BE2C (cell line): Measurements from ENCODE around the gene RIN3.

Source experiments
- DNase-seq: peaks from one replicate; pipeline ENCODE4 v3.0.0-alpha.2; 2020
- H3K27me3 ChIP-seq: fragments of 250-450 bp; sonication (Bioruptor Pico); 2 replicates; pipeline ENCODE4 v1.5.1; 2020; ENCODE audit warnings: mild to moderate bottlenecking
- H3K36me3 ChIP-seq: fragments of 250-450 bp; sonication (Bioruptor Pico); 2 replicates; pipeline ENCODE4 v1.5.1; 2020; ENCODE audit warnings: mild to moderate bottlenecking
- H3K4me1 ChIP-seq: fragments of 250-450 bp; sonication (Bioruptor Pico); 2 replicates; pipeline ENCODE4 v1.5.1; 2020
- H3K4me3 ChIP-seq: 2 replicates; pipeline ENCODE4 v1.5.1; 2011; ENCODE audit warnings: low read depth, low read length
- H3K9me3 ChIP-seq: fragments of 250-450 bp; sonication (Bioruptor Pico); 2 replicates; pipeline ENCODE4 v1.5.1; 2020
- CTCF ChIP-seq: IDR thresholded peaks from 2 replicates; pipeline ENCODE4 v1.5.1; 2012; ENCODE audit warnings: mild to moderate bottlenecking, low read depth, low read length

The RIN3 gene

GRCh38 chr14:92609955-92610354 lies 96.4 kb downstream of the RIN3 start:
- TF ChIP-seq CTCF = no peak
- no peaks in the 10 kb centered on the region for H3K9me3 ChIP-seq
- DNase-seq = no peak
- H3K4me1 ChIP-seq = no peaks in the 10 kb centered on the region
- H3K27me3 ChIP-seq = no peaks in the 10 kb centered on the region
- no peak overlapping the region for H3K4me3 ChIP-seq
- no peaks in the 10 kb centered on the region for H3K36me3 ChIP-seq

GRCh38 chr14:92610849-92611271 lies 97.3 kb downstream of the RIN3 start:
- Histone ChIP-seq H3K4me3 (no peak overlapping the region), H3K27me3 (no peaks in the 10 kb centered on the region), H3K36me3 (no peaks in the 10 kb centered on the region), H3K9me3 (no peaks in the 10 kb centered on the region), H3K4me1 (no peaks in the 10 kb centered on the region)
- DNase-seq = no peak
- no peak for TF ChIP-seq CTCF

GRCh38 chr14:92613008-92613658 lies 99.6 kb downstream of the RIN3 start:
- peak; percentile 57 for DNase-seq
- Histone ChIP-seq H3K4me1 (no peaks in the 10 kb centered on the region), H3K27me3 (no peaks in the 10 kb centered on the region), H3K36me3 (no peaks in the 10 kb centered on the region), H3K4me3 (no peak overlapping the region), H3K9me3 (no peaks in the 10 kb centered on the region)
- TF ChIP-seq CTCF = peak; percentile 82

- H3K36me3 ChIP-seq = no peaks in the 10 kb centered on the region
- no peak for DNase-seq
- no peaks in the 10 kb centered on the region for H3K4me1 ChIP-seq
- H3K27me3 ChIP-seq = no peaks in the 10 kb centered on the region
- TF ChIP-seq CTCF = no peak
- H3K9me3 ChIP-seq = no peaks in the 10 kb centered on the region
- H3K4me3 ChIP-seq = no peak overlapping the region
These were observed 100.2 kb downstream of the RIN3 start for GRCh38 chr14:92613681-92614260.

GRCh38 chr14:92615451-92615850 lies 101.9 kb downstream of the RIN3 start:
- Histone ChIP-seq H3K4me1 (no peaks in the 10 kb centered on the region), H3K9me3 (no peaks in the 10 kb centered on the region), H3K4me3 (no peak overlapping the region), H3K27me3 (no peaks in the 10 kb centered on the region; the same call in 1 of the 2 replicates), H3K36me3 (no peaks in the 10 kb centered on the region)
- DNase-seq = no peak
- no peak for TF ChIP-seq CTCF

GRCh38 chr14:92616178-92616577 lies 102.6 kb downstream of the RIN3 start:
- no peaks in the 10 kb centered on the region for H3K4me1 ChIP-seq
- H3K4me3 ChIP-seq = no peak overlapping the region
- H3K36me3 ChIP-seq = no peaks in the 10 kb centered on the region
- H3K27me3 ChIP-seq = no peaks in the 10 kb centered on the region; the same call in 1 of the 2 replicates
- TF ChIP-seq CTCF = no peak
- H3K9me3 ChIP-seq = no peaks in the 10 kb centered on the region
- DNase-seq = no peak
